Bronchial epithelial cell (primary cell): ENCODE results near the gene SACS. TPM values are rescaled to one million over a fixed set of nuclear protein-coding genes. Genes with fewer than 3 reads are reported as not detected.

Source experiments
- DNase-seq: peaks from one replicate; pipeline ENCODE4 v3.0.0-alpha.2; 2010; ENCODE audit warnings: low read depth
- FAIRE-seq: peaks from 2 replicates; lab custom pipeline; 2011; peaks lifted over from hg19 to GRCh38; lab: Jason Lieb, UNC
- H3K27me3 ChIP-seq: 2 replicates; pipeline ENCODE4 v1.5.1; 2011; ENCODE audit warnings: low read length; ENCODE audit not compliant: control insufficient read depth, insufficient read depth
- H3K36me3 ChIP-seq: 2 replicates; pipeline ENCODE4 v1.5.1; 2011; ENCODE audit warnings: low read length; ENCODE audit not compliant: control insufficient read depth, insufficient read depth
- H3K4me3 ChIP-seq: 2 replicates; pipeline ENCODE4 v1.5.1; 2011; ENCODE audit warnings: mild to moderate bottlenecking, low read depth, low read length, control low read depth
- CTCF ChIP-seq: IDR thresholded peaks from 2 replicates; pipeline ENCODE4 v1.5.1; 2011; ENCODE audit warnings: mild to moderate bottlenecking, moderate library complexity, low read length, control low read depth, inconsistent platforms; ENCODE audit not compliant: insufficient read depth, severe bottlenecking
- total RNA-seq: library from RNA; depleted of rRNA; stranded (reverse); fragments of >200 nt; gene quantifications from 2 replicates; pipeline ENCODE4 v1.2.1, GENCODE V29; 2014

Gene SACS
- total RNA-seq, 1 donor from 2014 or later, result 26.3 TPM

- H3K36me3 ChIP-seq, result peaks cover 2% of the 10 kb centered on the region
- H3K4me3 ChIP-seq, result no peak overlapping the region
- no peak for TF ChIP-seq CTCF
- no peak for FAIRE-seq
- no peak for DNase-seq
- no peaks in the 10 kb centered on the region for H3K27me3 ChIP-seq
Observed at GRCh38 chr13:23349161-23349897, 84.2 kb downstream of the SACS start.

DNA sequence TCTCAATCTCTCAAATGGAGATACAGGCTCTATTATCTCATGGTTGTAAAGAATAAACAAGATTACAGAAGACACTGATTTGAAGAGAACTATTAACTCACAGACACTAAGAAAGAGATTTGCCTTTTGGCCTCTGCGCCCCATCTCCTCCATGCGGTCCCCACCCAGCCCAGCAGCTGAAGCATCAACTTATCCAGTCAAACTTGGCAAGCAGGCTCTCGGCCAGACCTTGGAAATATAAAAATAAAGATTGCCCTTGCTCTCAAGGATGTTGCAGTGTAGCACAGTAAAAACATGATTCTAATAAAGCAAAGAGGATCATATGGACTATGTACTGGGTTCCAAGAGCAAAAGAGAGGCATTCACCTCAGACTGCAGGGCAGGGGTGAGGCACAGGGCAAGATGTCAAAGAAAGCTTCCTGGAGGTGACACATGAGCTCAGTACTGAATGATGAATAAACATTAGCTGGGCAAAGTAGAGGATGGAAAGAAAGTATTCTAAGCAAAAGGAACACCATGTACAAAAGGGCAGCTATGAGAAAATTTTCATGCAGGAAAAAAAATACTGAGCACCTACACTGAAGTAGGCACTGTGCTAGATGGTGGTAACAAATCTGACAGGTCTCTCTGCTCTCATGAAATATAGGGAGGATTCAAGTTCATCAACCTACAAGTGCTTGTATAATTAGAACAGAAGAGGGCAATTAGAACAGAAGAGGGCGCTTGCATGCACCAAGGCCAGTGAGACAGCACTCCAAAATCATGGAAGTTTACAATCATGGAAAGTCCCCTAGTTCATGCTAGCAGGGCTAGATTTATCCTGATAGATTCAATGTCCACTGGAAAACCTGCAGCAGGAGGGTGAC is 85.0 kb downstream of the SACS start:
- Histone ChIP-seq H3K27me3 (no peaks in the 10 kb centered on the region), H3K36me3 (peaks cover 2% of the 10 kb centered on the region), H3K4me3 (no peak overlapping the region)
- peak; percentile 3 for TF ChIP-seq CTCF
- FAIRE-seq (no peak), DNase-seq (peak; percentile 10)

- FAIRE-seq (no peak), DNase-seq (no peak)
- Histone ChIP-seq H3K36me3 (peaks cover 2% of the 10 kb centered on the region), H3K27me3 (no peaks in the 10 kb centered on the region), H3K4me3 (no peak overlapping the region)
- no peak for TF ChIP-seq CTCF
Observed at GRCh38 chr13:23347601-23348000, 85.9 kb downstream of the SACS start.

- no peak for DNase-seq
- no peak overlapping the region for H3K4me3 ChIP-seq
- no peak for TF ChIP-seq CTCF
- FAIRE-seq, result no peak
- H3K36me3 ChIP-seq, result peaks cover 2% of the 10 kb centered on the region
- no peaks in the 10 kb centered on the region for H3K27me3 ChIP-seq
Observed at GRCh38 chr13:23344931-23345595, 88.4 kb downstream of the SACS start.

GRCh38 chr13:23339225-23339624 is 94.3 kb downstream of the SACS start:
- Histone ChIP-seq H3K27me3 (no peaks in the 10 kb centered on the region), H3K4me3 (no peak overlapping the region), H3K36me3 (no peaks in the 10 kb centered on the region)
- FAIRE-seq, result no peak
- DNase-seq, result no peak
- no peak for TF ChIP-seq CTCF
